Lower lobe of right lung (tissue), 2 donors: ENCODE data around the gene C21orf91. TPM values are rescaled to one million over a fixed set of nuclear protein-coding genes. Genes with fewer than 3 reads are reported as not detected.

Experiments used
- ATAC-seq, 2 donors: fragments of 200-7000 bp; cut with Tn5 transposase; one replicate each; pipeline ENCODE4 v1.9.1; 2020 to 2022; ENCODE audit warnings: mild to moderate bottlenecking in 2 of 2, moderate library complexity in 2 of 2
- DNase-seq: peaks from one replicate; pipeline ENCODE4 v3.0.0-alpha.2; 2020
- H3K27ac ChIP-seq: fragments of 200-600 bp; one replicate; pipeline ENCODE4 v1.8.0; 2022
- H3K27me3 ChIP-seq: fragments of 200-600 bp; one replicate; pipeline ENCODE4 v1.8.0; 2022; ENCODE audit warnings: low read depth
- H3K36me3 ChIP-seq: fragments of 200-600 bp; one replicate; pipeline ENCODE4 v1.8.0; 2022; ENCODE audit warnings: mild to moderate bottlenecking
- H3K4me1 ChIP-seq: fragments of 200-600 bp; one replicate; pipeline ENCODE4 v1.8.0; 2022
- H3K4me3 ChIP-seq: fragments of 200-600 bp; one replicate; pipeline ENCODE4 v1.8.0; 2022; ENCODE audit warnings: mild to moderate bottlenecking
- H3K9me3 ChIP-seq: fragments of 200-600 bp; one replicate; pipeline ENCODE4 v1.8.0; 2022
- intact Hi-C: fragments of 100-400 bp; cut with DNase I; formaldehyde crosslinking; loops from one replicate; pipeline ENCODE4 v1.11.0; 2022
- total RNA-seq: library from RNA; stranded (reverse); fragmentation: NEBNext Ultra II Directional; extraction: Animal tissue kit (Norgen Biotek cat#: 25700); gene quantifications from one replicate; pipeline ENCODE4 v1.2.1, GENCODE V29; 2021
- TF ChIP-seq, protein P1 (sequence below): fragments of 200-600 bp; IDR thresholded peaks from one replicate; pipeline ENCODE4 v1.8.0; 2022; ENCODE audit warnings: antibody characterized with exemption, mild to moderate bottlenecking
- donor health status: DM: no; HTN: yes; CAD: no; lungs with severe emphysema.

The C21orf91 gene
- total RNA-seq, 1 donor from 2014 or later: 24.8 TPM

DNA sequence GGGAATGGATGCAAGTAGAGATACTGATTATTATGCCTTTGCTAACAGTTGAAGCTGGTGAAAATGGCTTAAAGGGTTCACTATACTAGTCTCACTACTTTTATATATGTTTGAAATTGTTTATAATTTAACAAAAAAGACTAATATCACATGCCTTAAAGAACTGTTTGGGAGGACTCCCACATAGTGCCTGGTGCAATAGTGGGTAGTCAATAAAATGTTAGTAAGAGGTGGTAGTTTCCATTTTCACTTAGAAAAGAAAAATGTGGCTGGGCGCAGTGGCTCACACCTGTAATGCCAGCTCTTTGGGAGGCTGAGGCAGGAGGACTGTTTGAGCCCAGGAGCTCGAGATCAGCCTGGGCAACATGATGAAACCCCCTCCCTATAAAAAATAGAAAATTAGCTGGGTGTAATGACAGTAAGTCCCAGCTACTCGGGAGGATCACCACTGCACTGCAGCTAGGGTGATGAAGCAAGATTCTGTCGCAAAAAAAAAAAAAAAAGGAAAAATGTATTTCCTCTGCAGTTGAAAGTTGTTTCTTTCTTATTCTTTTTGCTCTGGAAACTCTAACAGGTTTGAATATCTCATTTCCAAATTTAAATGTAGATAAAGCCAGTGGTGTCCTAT, 24.5 kb downstream of the C21orf91 start:
- no peaks in the 10 kb centered on the region for H3K9me3 ChIP-seq
- DNase-seq: no peak
- TF ChIP-seq, protein P1, sequence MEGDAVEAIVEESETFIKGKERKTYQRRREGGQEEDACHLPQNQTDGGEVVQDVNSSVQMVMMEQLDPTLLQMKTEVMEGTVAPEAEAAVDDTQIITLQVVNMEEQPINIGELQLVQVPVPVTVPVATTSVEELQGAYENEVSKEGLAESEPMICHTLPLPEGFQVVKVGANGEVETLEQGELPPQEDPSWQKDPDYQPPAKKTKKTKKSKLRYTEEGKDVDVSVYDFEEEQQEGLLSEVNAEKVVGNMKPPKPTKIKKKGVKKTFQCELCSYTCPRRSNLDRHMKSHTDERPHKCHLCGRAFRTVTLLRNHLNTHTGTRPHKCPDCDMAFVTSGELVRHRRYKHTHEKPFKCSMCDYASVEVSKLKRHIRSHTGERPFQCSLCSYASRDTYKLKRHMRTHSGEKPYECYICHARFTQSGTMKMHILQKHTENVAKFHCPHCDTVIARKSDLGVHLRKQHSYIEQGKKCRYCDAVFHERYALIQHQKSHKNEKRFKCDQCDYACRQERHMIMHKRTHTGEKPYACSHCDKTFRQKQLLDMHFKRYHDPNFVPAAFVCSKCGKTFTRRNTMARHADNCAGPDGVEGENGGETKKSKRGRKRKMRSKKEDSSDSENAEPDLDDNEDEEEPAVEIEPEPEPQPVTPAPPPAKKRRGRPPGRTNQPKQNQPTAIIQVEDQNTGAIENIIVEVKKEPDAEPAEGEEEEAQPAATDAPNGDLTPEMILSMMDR: no peak
- ATAC-seq: peak in 1 of 2 donors; percentile 27
- peak overlapping the region; percentile 47 for H3K4me3 ChIP-seq
- peaks cover 7% of the 10 kb centered on the region for H3K36me3 ChIP-seq
- intact Hi-C loops: no loop called here
- peaks cover 38% of the 10 kb centered on the region for H3K4me1 ChIP-seq
- peak overlapping the region; percentile 78 for H3K27ac ChIP-seq
- no peaks in the 10 kb centered on the region for H3K27me3 ChIP-seq

DNA sequence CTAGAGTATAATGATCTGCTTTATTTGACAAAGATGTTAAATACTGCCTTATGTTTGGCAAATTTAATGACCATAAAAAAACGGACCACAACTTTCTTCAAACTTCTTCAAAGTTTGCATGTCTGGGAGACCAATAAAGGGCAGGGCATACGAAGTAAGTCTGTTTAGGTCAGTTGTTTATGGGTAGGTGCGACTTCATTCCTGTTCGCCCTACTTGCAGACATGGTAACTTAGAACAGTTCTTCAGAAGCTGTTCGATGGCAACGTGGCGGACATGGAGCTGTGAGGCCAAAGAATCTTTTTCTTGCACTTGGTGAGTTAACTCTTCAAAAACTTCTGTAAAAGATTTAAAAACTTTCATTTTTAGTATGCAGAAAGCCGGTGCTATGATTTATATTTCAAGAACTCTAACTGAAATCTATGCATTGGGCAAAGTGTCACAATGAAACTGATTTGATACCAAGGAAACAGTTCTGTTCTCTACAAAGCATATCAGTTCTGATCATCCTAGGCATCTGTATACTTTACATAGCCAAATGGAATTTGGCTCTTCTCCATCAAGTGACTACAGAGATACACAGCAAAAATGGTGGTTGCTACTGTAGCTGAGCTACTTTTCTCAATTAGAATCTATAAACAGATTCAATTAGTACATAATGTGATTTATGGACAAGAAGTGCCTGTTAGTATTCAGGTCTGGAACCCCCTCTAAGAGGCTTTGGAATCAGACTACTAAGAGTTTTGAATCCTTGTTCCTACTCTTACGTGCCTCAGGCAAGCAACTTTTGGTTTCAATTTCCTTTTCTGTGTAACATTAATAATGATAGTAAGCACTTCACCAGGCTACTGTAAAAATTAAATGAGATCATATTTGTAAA, 25.7 kb downstream of the C21orf91 start:
- no peak for DNase-seq
- H3K4me1 ChIP-seq: peaks cover 31% of the 10 kb centered on the region
- H3K9me3 ChIP-seq: no peaks in the 10 kb centered on the region
- intact Hi-C loops: no loop called here
- H3K4me3 ChIP-seq: peak overlapping the region; percentile 47
- peaks cover 7% of the 10 kb centered on the region for H3K36me3 ChIP-seq
- H3K27me3 ChIP-seq: no peaks in the 10 kb centered on the region
- peak overlapping the region; percentile 78 for H3K27ac ChIP-seq
- TF ChIP-seq, protein P1: no peak
- peak; percentile 69 to 76 for ATAC-seq

- Histone ChIP-seq H3K4me1 (peaks cover 30% of the 10 kb centered on the region), H3K4me3 (no peak overlapping the region), H3K27ac (no peak overlapping the region), H3K27me3 (no peaks in the 10 kb centered on the region), H3K9me3 (no peaks in the 10 kb centered on the region), H3K36me3 (peaks cover 17% of the 10 kb centered on the region)
- no peak for DNase-seq
- intact Hi-C loops: no loop called here
- no peak for ATAC-seq
- TF ChIP-seq, protein P1: no peak
Measured at GRCh38 chr21:17789656-17790055, 29.5 kb downstream of the C21orf91 start.

DNA sequence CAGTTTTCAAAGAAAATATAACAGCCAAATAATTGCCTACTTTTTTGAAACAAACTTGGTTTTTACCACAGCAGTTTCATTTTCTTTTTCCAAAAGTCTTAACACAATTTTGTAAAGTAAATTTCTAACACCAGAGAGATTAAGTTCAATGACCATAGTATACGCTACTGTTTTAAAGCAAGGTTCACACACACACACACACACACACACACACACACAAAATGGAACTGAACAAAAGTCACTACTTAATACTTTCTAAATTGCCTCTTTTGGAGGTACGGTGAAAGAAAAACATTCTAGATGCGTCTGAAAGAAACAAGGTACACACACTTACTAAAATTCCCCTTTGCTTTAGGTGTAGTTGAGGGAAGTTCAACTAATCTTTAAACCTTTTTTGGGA, 30.1 kb downstream of the C21orf91 start:
- Histone ChIP-seq H3K36me3 (peaks cover 17% of the 10 kb centered on the region), H3K27ac (no peak overlapping the region), H3K9me3 (no peaks in the 10 kb centered on the region), H3K4me3 (no peak overlapping the region), H3K4me1 (peaks cover 24% of the 10 kb centered on the region), H3K27me3 (no peaks in the 10 kb centered on the region)
- TF ChIP-seq, protein P1: no peak
- ATAC-seq (no peak), DNase-seq (no peak)
- intact Hi-C loops: no loop called here

DNA sequence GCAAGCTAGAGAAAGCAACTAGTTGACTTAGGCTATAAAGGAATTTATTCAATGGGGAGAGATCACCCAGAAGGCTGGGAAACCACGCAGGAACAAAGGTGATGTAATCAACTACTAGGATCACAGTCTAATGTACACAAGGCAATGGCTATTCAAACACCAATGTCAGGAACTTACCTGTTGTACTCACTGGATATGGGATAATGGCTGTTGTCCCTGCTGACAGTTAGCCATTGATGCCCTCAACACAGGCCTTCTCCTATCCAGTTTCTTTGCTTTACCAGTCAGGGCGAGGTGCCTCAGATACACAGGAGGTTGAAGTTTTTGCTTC, 32.3 kb downstream of the C21orf91 start:
- H3K27me3 ChIP-seq: no peaks in the 10 kb centered on the region
- intact Hi-C loops: no loop called here
- no peak overlapping the region for H3K27ac ChIP-seq
- H3K4me3 ChIP-seq: no peak overlapping the region
- no peaks in the 10 kb centered on the region for H3K9me3 ChIP-seq
- DNase-seq (no peak), ATAC-seq (no peak)
- peaks cover 18% of the 10 kb centered on the region for H3K4me1 ChIP-seq
- TF ChIP-seq, protein P1: no peak
- H3K36me3 ChIP-seq: peaks cover 10% of the 10 kb centered on the region
